Stimulated activated naive CD8-positive, alpha-beta T cell treated with anti-CD3 and anti-CD28 coated beads, Interleukin-15, amount 100 ng/mL, for 72 hours (primary cell): Measurements from ENCODE around the gene TTF1.

ENCODE experiments used
- ATAC-seq: fragments of 150-1000 bp; cut with Tn5 transposase; 2 replicates; pipeline ENCODE4 v1.10.0; 2021; ENCODE audit warnings: mild to moderate bottlenecking, moderate library complexity
- DNase-seq, 2 donors: peaks; one replicate each; pipeline ENCODE4 v3.0.0; 2021 to 2022
- H3K27ac Mint-ChIP-seq, 2 donors: one replicate each; pipeline ENCODE4 v1.8.0; 2022; ENCODE audit warnings: mild to moderate bottlenecking in 2 of 2, mixed read lengths in 2 of 2, moderate library complexity in 2 of 2
- H3K27me3 Mint-ChIP-seq: one replicate; pipeline ENCODE4 v1.8.0; 2022; ENCODE audit warnings: mixed read lengths
- H3K4me1 Mint-ChIP-seq: one replicate; pipeline ENCODE4 v1.8.0; 2022; ENCODE audit warnings: mild to moderate bottlenecking, mixed read lengths
- H3K4me3 Mint-ChIP-seq, 2 donors: one replicate each; pipeline ENCODE4 v1.8.0; 2022; ENCODE audit warnings: mild to moderate bottlenecking in 2 of 2, mixed read lengths in 2 of 2, moderate library complexity in 1 of 2
- H3K9me3 Mint-ChIP-seq, 2 donors: one replicate each; pipeline ENCODE4 v1.8.0; 2022; ENCODE audit warnings: mixed read lengths in 2 of 2

The TTF1 gene

DNA sequence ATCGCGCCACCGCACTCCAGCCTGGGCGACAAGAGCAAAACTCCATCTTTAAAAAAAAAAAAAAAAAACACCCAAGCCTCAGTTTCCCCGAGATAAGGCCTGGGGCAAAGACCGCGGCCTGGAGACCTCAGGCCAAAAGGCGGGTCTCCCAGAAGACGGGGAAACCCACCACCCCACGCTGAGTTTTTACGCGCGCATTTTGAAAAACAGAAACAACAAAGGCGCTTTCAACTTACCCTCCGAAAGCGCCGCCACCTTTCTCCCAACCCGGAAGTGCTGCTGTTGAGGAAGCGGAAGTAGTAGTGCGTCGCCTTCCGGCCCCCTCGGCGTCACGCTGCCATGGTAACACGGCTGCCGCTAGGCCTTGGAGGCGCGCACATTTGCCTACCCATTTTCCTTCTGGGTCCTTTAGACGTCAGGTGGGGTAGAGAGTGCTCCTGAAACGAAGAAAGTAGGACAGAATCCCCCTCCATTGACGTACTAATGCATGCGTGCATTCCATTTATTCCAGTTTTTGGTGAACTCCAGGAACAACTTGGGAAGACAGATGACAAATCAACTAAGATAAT, at the start of gene TTF1:
TTF1 (minus strand) TSS at position 287 of the 569 bp plus-strand sequence. CDS start 4,019 bp downstream, outside the sequence.
- DNase-seq (peak; percentile 86 to 93), ATAC-seq (peak; percentile 92)
- Mint-ChIP-seq H3K4me1 (peaks cover 74% of the 10 kb centered on the region), H3K27ac (peak within 1 kb of the TSS; percentile 98 to 99), H3K4me3 (peak within 1 kb of the TSS; percentile 83 to 84), H3K9me3 (no peaks in the 10 kb centered on the region), H3K27me3 (peaks cover 20% of the 10 kb centered on the region)

- Mint-ChIP-seq H3K27me3 (peaks cover 67% of the 10 kb centered on the region), H3K4me1 (peaks cover 11% of the 10 kb centered on the region), H3K4me3 (no peak overlapping the region), H3K9me3 (no peaks in the 10 kb centered on the region), H3K27ac (no peak overlapping the region)
- DNase-seq (no peak), ATAC-seq (no peak)
Measured at GRCh38 chr9:132456241-132456640, 49.6 kb upstream of the TTF1 start.

GRCh38 chr9:132451276-132451675, 44.6 kb upstream of the TTF1 start:
- Mint-ChIP-seq H3K9me3 (no peaks in the 10 kb centered on the region), H3K4me3 (peak overlapping the region in 1 of 2 donors; percentile 41), H3K27ac (peak overlapping the region in 1 of 2 donors; percentile 15), H3K27me3 (peaks cover 86% of the 10 kb centered on the region), H3K4me1 (peaks cover 25% of the 10 kb centered on the region)
- DNase-seq (peak; percentile 55 to 75), ATAC-seq (peak; percentile 100)

DNA sequence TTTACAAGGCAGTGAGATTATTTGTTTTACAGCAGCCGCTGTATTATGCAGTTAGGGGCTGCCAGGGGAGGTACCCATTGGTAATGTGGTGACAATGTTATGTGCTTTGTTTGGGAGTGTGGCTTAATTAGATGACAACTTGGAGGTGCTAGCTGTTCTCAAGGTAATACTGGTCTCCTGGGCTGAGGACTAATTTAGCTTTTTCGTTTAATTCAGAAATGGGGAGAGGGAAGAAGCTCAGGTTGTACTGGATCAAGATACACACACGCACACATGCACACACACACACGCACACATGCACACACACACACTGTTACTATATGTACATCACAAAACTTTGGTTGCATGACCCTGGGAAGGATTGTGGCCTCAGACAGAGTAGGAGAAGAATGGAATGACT, 41.3 kb upstream of the TTF1 start:
- H3K27ac Mint-ChIP-seq, result no peak overlapping the region
- H3K27me3 Mint-ChIP-seq, result peaks cover 95% of the 10 kb centered on the region

DNA sequence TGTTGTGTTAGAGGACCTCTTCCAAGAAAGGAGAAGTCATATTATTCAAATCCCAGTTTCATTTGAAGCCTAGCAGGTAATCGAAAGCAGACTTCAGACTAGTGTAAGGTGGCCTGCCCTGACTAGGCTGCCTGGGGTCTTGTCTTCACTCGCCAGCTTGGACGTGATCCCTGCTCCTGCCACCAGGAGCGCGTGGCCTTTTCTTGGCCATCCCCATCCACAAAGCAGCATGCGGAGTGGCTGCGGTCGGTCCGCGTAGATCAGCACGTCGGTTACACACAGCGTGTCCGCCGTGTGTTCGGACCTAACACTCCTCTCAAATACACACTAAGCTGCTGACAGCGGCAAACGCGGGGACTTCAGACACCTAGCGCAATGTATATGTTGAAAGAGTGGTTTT, 40.7 kb upstream of the TTF1 start:
- H3K4me1 Mint-ChIP-seq, result peaks cover 25% of the 10 kb centered on the region
- H3K9me3 Mint-ChIP-seq, result no peaks in the 10 kb centered on the region
- no peak overlapping the region for H3K27ac Mint-ChIP-seq
- ATAC-seq (no peak), DNase-seq (no peak)
- H3K4me3 Mint-ChIP-seq, result no peak overlapping the region
- peaks cover 95% of the 10 kb centered on the region for H3K27me3 Mint-ChIP-seq

More for the DNA sequence above, 41.3 kb upstream of the TTF1 start:
- no peak overlapping the region for H3K4me3 Mint-ChIP-seq
- DNase-seq (no peak), ATAC-seq (no peak)
- H3K9me3 Mint-ChIP-seq, result no peaks in the 10 kb centered on the region
- peaks cover 25% of the 10 kb centered on the region for H3K4me1 Mint-ChIP-seq

- peaks cover 95% of the 10 kb centered on the region for H3K27me3 Mint-ChIP-seq
- ATAC-seq (no peak), DNase-seq (no peak)
- H3K27ac Mint-ChIP-seq, result no peak overlapping the region
- peaks cover 21% of the 10 kb centered on the region for H3K4me1 Mint-ChIP-seq
- no peaks in the 10 kb centered on the region for H3K9me3 Mint-ChIP-seq
- no peak overlapping the region for H3K4me3 Mint-ChIP-seq
Measured at GRCh38 chr9:132446887-132447286, 40.2 kb upstream of the TTF1 start.

DNA sequence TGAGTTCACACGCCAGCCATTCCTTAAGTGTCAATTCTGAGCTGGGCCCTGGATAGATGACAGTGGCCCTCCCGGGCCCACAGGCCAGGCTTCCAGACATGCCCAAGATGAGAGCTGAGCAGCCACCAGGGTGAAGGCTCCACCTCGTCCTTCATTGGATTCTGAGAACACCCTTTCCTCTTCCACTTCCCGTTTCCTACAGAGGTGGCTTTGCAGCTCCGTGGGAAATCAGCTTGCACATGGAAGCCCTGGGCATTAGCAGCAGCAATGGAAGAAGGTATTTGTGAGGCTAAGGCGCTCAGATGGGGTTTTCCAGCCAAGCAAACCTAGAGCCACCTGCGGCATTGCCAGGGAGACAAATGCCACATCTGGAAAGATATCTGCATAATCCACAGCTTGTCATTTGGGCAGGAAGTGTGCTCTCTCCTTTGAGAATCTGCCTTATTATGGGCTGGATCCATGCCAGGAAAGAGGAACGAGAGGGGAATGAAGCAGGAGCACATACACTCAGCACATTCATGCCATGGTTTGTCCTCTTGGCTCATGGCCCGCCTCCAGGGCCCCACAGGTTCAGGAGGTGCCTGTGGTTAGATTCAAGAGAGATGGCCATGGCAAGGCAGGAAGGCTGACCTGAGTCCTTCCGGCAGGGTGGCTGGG, 37.4 kb upstream of the TTF1 start:
- peaks cover 95% of the 10 kb centered on the region for H3K27me3 Mint-ChIP-seq
- DNase-seq (no peak), ATAC-seq (no peak)
- no peak overlapping the region for H3K27ac Mint-ChIP-seq
- no peaks in the 10 kb centered on the region for H3K9me3 Mint-ChIP-seq
- H3K4me3 Mint-ChIP-seq, result no peak overlapping the region
- no peaks in the 10 kb centered on the region for H3K4me1 Mint-ChIP-seq

DNA sequence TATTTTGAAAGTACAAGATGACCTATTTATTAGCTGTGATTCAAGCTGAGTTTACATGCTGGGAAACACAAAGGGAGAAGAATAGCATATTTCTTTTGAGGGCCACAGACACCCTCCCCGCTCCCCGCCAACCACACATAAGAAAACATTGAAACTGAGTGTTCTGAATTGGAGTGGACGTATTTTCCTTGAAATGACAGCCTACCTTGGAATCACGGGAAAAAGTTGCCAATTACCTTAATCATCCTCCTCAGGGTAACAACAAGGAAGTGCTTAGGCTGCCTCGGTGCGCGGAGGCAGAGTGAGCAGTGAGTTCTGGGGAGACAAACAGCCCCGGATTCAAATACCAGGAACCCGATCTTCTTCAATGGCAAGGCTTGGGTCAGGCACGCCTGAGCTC, 34.8 kb upstream of the TTF1 start:
- DNase-seq (no peak), ATAC-seq (no peak)
- H3K4me1 Mint-ChIP-seq, result no peaks in the 10 kb centered on the region
- no peak overlapping the region for H3K4me3 Mint-ChIP-seq
- H3K27me3 Mint-ChIP-seq, result peaks cover 88% of the 10 kb centered on the region
- H3K9me3 Mint-ChIP-seq, result no peaks in the 10 kb centered on the region
- no peak overlapping the region for H3K27ac Mint-ChIP-seq

- DNase-seq, result no peak
- Mint-ChIP-seq H3K4me1 (no peaks in the 10 kb centered on the region), H3K27me3 (peaks cover 89% of the 10 kb centered on the region), H3K27ac (no peak overlapping the region), H3K9me3 (no peaks in the 10 kb centered on the region), H3K4me3 (no peak overlapping the region)
- no peak for ATAC-seq
Measured at GRCh38 chr9:132440735-132441134, 34.1 kb upstream of the TTF1 start.

DNA sequence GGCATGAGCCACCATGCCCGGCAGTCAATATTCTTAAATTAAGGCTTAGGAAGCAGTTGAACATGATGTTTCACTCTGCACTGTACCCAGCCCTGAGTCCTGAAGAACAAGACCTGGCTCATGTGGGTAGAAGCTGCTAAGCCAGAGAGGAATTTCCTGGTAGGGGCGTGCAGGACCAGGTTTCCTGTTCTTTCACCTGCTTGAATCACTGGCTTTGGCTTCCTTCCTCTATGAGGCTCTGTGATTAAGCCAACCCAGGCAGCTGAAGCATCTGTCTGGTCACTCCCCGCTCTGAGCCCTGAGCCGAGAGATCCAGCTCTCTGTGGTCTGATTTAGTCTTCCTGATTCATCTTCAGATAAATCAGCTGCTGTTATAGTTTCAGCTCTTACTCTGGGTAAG, 32.5 kb upstream of the TTF1 start:
- no peaks in the 10 kb centered on the region for H3K9me3 Mint-ChIP-seq
- H3K4me3 Mint-ChIP-seq, result no peak overlapping the region
- DNase-seq (no peak), ATAC-seq (no peak)
- H3K27ac Mint-ChIP-seq, result no peak overlapping the region
- H3K27me3 Mint-ChIP-seq, result peaks cover 86% of the 10 kb centered on the region
- H3K4me1 Mint-ChIP-seq, result no peaks in the 10 kb centered on the region

DNA sequence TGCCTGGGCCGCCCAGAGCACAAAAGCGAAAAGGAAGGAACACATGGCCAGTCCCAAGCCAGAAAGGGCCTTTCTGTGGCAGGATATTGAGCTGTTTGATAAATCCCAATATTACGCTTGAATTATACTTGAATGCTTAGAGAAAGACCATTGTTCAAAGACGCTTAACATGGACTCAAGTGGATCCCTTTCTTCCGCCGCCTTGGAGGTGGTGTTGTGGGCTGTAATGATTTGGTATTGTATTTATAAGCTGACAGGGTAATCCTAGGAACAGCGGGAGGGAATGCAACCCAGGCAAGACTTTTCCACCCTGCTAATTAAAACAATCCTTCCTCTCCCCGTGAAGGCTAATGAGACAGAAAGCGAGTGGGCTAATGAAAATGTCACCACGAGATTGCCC, 28.2 kb upstream of the TTF1 start:
- Mint-ChIP-seq H3K27ac (no peak overlapping the region), H3K4me3 (no peak overlapping the region), H3K27me3 (peaks cover 85% of the 10 kb centered on the region), H3K4me1 (no peaks in the 10 kb centered on the region), H3K9me3 (no peaks in the 10 kb centered on the region)
- DNase-seq, result no peak
- ATAC-seq, result no peak

- Mint-ChIP-seq H3K9me3 (no peaks in the 10 kb centered on the region), H3K27ac (no peak overlapping the region), H3K4me3 (no peak overlapping the region), H3K4me1 (no peaks in the 10 kb centered on the region), H3K27me3 (peaks cover 92% of the 10 kb centered on the region)
- ATAC-seq, result no peak
- no peak for DNase-seq
Measured at GRCh38 chr9:132430998-132431397, 24.4 kb upstream of the TTF1 start.

DNA sequence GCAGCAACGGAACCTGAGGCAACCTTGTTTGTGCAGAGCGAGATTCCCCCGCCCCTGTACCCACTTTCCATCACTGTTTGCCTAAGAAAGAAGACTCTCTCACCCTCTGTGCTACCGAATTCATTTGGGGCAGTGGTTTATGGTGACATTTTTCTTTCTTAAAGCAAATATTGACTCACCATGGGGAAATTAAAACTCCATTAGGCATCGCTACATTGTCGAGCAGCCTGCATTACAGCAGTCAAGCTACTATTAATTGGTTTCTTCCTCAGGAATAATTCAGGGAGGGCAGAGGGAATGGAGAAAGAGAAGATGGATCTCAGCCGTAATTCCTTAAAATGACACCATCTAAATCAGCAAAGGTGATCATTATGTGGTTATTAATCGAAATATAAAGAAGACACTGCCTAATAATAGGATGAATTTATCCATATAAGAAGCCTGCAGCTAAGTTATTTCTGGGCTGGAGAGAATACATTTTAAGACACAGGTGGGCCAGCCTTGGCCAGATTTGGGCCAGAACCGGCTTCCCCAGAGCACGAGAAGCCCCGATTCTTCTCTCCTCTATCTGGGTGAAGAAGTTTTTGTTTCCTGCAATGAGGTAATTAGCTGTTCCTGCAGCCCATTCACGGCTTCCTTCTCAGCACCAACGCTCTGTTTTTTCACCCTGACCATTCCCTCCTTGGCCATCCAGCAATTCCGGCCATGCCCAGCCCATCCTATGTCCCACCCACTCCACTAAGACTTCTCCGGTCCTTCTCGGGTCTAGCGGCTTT, 20.2 kb upstream of the TTF1 start:
- DNase-seq, result no peak
- no peak overlapping the region for H3K27ac Mint-ChIP-seq
- no peak overlapping the region for H3K4me3 Mint-ChIP-seq
- no peak for ATAC-seq
- no peaks in the 10 kb centered on the region for H3K9me3 Mint-ChIP-seq
- no peaks in the 10 kb centered on the region for H3K4me1 Mint-ChIP-seq
- peaks cover 96% of the 10 kb centered on the region for H3K27me3 Mint-ChIP-seq

DNA sequence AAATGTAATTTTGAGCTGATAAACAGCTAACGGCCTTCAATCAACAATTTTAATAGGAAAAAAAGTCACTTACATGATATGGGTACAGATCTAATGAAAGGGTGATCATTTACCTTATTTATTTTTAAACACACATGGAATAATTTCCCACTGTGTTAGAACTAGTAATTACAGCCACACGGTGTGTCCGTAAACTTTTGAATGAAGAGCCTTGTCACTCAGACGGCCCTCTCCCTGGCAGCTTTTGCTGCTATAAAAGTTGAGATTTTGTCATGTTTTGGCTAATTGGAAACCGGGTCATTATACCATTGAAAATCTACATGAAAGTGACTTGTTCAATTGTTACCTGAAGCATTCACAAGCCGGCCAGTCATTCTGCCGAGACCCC, 19.0 kb upstream of the TTF1 start:
- Mint-ChIP-seq H3K27ac (no peak overlapping the region), H3K27me3 (peaks cover 85% of the 10 kb centered on the region), H3K9me3 (no peaks in the 10 kb centered on the region), H3K4me1 (no peaks in the 10 kb centered on the region), H3K4me3 (no peak overlapping the region)
- DNase-seq (no peak), ATAC-seq (no peak)

GRCh38 chr9:132424857-132425674, 18.4 kb upstream of the TTF1 start:
- DNase-seq, result no peak
- Mint-ChIP-seq H3K27ac (peak overlapping the region in 1 of 2 donors; percentile 8), H3K4me3 (no peak overlapping the region)

More at GRCh38 chr9:132424857-132425674, 18.4 kb upstream of the TTF1 start:
- Mint-ChIP-seq H3K4me1 (no peaks in the 10 kb centered on the region), H3K27me3 (peaks cover 81% of the 10 kb centered on the region), H3K9me3 (no peaks in the 10 kb centered on the region)
- ATAC-seq, result no peak
